Activated CD4-positive, alpha-beta memory T cell treated with anti-CD3 and anti-CD28 coated beads for 36 hours (primary cell): ENCODE measurements around the gene FHIT. TPM values are rescaled to one million over a fixed set of nuclear protein-coding genes. Genes with fewer than 3 reads are reported as not detected.
"Not testable (repeated sequence)": the region's sequence is repeated elsewhere in the genome, so short reads cannot be mapped to it uniquely, and the experiment has no call there.

Experiments used
- CTCF ChIA-PET: fragments of 350-600 bp; sonication (Branson Sonifier 250); formaldehyde crosslinking; loops from one replicate; lab custom pipeline; 2021; ENCODE audit warnings: antibody characterized with exemption, inconsistent platforms; lab: Charles Lee
- POLR2A ChIA-PET: fragments of 350-600 bp; sonication (Branson Sonifier 250); formaldehyde crosslinking; loops from one replicate; lab custom pipeline; 2021; ENCODE audit warnings: antibody characterized with exemption; lab: Charles Lee
- DNase-seq: peaks from one replicate; pipeline ENCODE4 v3.0.0-alpha.2; 2020
- H3K27ac Mint-ChIP-seq: one replicate; pipeline ENCODE4 v1.8.0; 2021; ENCODE audit warnings: mixed read lengths
- H3K27me3 Mint-ChIP-seq: one replicate; pipeline ENCODE4 v1.8.0; 2021; ENCODE audit warnings: mixed read lengths
- H3K36me3 Mint-ChIP-seq: one replicate; pipeline ENCODE4 v1.8.0; 2021; ENCODE audit warnings: mixed read lengths
- H3K4me1 Mint-ChIP-seq: one replicate; pipeline ENCODE4 v1.8.0; 2021; ENCODE audit warnings: low read depth, mixed read lengths
- H3K4me3 Mint-ChIP-seq: one replicate; pipeline ENCODE4 v1.8.0; 2021; ENCODE audit warnings: mild to moderate bottlenecking, mixed read lengths
- H3K9me3 Mint-ChIP-seq: one replicate; pipeline ENCODE4 v1.8.0; 2021; ENCODE audit warnings: mixed read lengths
- intact Hi-C: fragments of 100-400 bp; cut with micrococcal nuclease; formaldehyde crosslinking; loops from one replicate; pipeline ENCODE4 v1.15.1; 2023
- total RNA-seq, 2 experiments: library from RNA; stranded (reverse); gene quantifications; one replicate each; pipeline ENCODE4 v1.2.3, GENCODE V29; 2021

The FHIT gene
- total RNA-seq, 2 experiments from 2014 or later = 7.2 to 8.7 TPM

DNA sequence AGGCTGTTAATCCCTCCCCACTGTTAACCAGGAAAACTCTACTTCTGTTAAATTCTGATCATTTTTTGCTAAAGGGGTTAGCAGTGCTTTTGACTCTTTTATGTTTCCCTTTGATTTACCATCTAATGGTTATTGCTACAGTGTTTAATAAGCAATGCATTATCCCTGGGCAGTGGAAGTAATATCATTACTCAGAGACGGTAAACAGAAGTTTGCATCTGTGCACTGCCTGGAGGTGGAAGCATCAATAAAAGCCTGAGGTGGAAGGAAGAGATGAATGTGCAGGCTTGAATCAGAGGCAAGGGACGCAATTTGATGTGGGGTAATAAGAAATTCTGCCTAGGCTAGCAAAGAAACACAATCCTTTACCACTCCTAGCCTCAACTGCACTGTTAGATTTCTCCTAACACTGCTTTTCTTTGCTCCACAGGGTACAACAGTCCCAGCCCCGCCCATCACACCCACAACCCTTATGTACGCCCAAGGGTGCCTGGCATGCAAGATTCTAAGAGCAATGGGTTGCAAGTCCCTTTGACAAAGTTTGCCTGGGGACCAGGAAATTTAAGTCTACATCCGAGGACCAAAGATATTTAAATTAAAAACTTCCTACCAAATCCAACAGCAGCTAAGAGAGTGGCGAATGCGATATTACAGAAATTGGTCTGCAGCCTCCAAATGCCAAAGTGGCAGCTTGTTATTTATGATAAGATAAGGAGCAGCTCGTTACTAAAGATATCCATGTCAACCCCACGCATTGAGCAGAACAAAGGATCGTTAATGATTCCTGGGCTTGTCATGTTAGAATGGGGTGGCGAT lies 261.4 kb downstream of the FHIT start:
- intact Hi-C loops = no loop called here
- H3K36me3 Mint-ChIP-seq = no peaks in the 10 kb centered on the region
- H3K27me3 Mint-ChIP-seq = no peaks in the 10 kb centered on the region
- CTCF ChIA-PET = no interaction called here
- H3K4me3 Mint-ChIP-seq = no peak overlapping the region
- DNase-seq = no peak
- H3K9me3 Mint-ChIP-seq = peaks cover 11% of the 10 kb centered on the region
- POLR2A ChIA-PET = no interaction called here
- H3K4me1 Mint-ChIP-seq = no peaks in the 10 kb centered on the region
- no peak overlapping the region for H3K27ac Mint-ChIP-seq

DNA sequence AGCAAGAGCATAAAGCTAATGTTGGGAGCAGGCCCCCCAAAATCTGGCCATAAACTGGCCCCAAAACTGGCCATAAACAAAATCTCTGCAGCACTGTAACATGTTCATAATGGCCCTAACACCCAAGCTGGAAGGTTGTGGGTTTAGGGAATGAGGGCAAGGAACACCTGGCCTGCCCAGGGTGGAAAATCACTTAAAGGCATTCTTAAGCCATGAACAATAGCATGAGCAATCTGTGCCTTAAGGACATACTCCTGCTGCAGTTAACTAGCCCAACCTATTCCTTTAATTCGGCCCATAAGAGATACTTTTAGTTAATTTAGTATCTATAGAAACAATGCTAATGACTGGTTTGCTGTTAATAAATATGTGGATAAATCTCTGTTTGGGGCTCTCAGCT lies 264.1 kb downstream of the FHIT start:
- CTCF ChIA-PET, intact Hi-C loops, H3K4me1 Mint-ChIP-seq, DNase-seq, H3K27ac Mint-ChIP-seq, H3K4me3 Mint-ChIP-seq, H3K27me3 Mint-ChIP-seq, POLR2A ChIA-PET, H3K36me3 Mint-ChIP-seq: not testable (repeated sequence)
- peaks cover 11% of the 10 kb centered on the region for H3K9me3 Mint-ChIP-seq

DNA sequence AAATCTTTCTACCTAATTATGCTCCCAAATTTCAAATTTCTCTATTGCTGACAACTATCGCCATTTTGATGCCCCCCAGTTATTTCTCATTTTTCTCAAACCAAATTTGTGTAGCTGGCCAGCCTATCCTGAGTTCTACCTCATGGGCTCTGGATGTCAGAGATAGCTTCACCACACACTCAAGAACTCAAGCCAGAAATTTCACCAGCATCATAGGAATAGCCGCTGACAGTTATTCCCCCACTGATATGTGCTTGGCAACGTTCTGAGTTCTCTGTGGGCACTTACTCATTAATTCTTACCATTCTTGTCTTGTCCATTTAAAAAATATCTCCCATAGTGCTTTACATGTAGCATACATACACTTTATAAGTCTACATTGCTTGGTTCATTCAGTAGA lies 264.7 kb downstream of the FHIT start:
- Mint-ChIP-seq H3K36me3 (peaks cover 2% of the 10 kb centered on the region), H3K27ac (no peak overlapping the region), H3K4me3 (no peak overlapping the region), H3K4me1 (no peaks in the 10 kb centered on the region), H3K9me3 (peaks cover 11% of the 10 kb centered on the region), H3K27me3 (no peaks in the 10 kb centered on the region)
- CTCF ChIA-PET = no interaction called here
- intact Hi-C loops = no loop called here
- no peak for DNase-seq
- POLR2A ChIA-PET = no interaction called here

DNA sequence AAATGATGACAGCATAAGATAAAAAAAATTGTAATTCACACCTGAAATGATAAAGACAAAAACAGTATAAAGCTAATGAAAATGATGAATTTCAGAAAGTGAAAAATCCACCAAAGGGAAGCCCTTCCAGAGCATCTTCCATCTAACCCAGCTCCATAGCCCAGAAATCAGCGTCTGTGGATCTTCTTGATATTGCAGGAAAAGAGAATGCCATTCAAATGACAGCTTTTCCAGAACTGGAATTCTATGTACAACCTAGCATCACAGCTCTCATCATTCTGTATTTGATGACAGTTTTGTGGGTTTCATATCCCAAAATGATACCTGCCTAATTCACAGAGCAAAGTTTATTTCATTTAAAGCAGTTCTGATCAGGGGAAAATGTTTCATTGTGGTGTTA lies 267.3 kb downstream of the FHIT start:
- Mint-ChIP-seq H3K4me1 (no peaks in the 10 kb centered on the region), H3K27ac (no peak overlapping the region), H3K27me3 (no peaks in the 10 kb centered on the region), H3K36me3 (peaks cover 2% of the 10 kb centered on the region), H3K4me3 (no peak overlapping the region), H3K9me3 (peaks cover 11% of the 10 kb centered on the region)
- ChIA-PET CTCF (no interaction called here), POLR2A (no interaction called here)
- DNase-seq = no peak
- intact Hi-C loops = no loop called here

DNA sequence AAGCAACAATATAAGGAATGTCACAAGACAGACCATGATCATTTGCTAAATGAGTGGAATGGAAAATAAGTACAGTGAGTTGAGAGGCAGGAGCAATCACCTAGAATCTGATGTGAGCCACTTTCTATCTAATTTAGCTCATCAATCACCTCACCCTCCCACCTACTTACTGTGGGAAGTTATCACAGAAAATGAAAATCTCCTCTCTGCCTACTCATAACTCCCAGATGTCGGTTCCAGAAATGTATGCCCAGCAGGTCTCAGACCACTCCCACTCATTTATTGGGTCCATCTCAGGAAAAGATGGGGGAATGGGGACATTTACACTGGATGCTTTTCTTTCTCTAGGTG lies 270.9 kb downstream of the FHIT start:
- Mint-ChIP-seq H3K27ac (no peak overlapping the region), H3K4me3 (no peak overlapping the region), H3K9me3 (no peaks in the 10 kb centered on the region), H3K27me3 (peaks cover 1% of the 10 kb centered on the region), H3K4me1 (no peaks in the 10 kb centered on the region), H3K36me3 (peaks cover 2% of the 10 kb centered on the region)
- ChIA-PET POLR2A (no interaction called here), CTCF (no interaction called here)
- no peak for DNase-seq
- intact Hi-C loops = no loop called here

DNA sequence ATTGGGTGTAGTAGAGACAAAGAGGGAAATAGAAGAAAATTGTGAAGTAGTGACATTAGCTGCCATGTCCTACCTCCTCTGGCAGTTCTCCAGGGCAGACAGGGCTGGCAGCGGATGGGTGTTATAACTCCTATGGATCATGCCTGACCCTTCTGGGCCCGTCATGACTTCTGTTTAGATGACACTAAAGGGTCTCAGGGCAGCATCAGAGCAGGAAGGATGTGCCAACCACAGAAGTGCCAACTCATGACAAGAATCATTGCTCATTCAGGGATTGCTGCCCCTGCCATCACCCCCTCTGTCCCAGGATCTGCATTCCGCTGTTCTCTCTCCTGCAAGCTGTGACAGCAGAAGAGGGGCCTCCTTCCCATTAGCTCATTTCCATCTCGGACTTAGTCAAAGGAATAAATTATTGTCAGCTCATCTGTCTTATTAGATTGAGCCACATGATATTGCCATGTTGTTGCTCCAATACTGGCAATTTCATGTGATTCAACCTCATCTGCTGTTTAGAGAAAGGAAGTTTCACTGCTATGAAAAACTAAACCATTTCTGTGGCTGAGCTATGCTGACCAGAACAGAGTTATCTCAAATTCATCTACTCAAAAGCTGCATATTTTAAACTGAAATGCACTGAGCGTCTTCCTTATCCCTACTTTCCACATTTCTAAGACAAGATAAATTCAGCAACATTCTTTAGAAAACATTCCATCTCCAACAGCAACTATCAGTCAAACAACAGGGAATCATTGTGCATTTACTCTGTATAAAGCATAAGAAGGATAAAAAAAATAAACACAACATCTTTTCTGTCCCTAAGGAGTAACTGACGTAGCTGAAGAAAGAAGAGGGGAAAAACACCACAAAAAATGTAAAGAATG lies 271.6 kb downstream of the FHIT start:
- no peaks in the 10 kb centered on the region for H3K4me1 Mint-ChIP-seq
- peaks cover 1% of the 10 kb centered on the region for H3K27me3 Mint-ChIP-seq
- intact Hi-C loops = no loop called here
- H3K9me3 Mint-ChIP-seq = peaks cover 2% of the 10 kb centered on the region
- ChIA-PET CTCF (no interaction called here), POLR2A (no interaction called here)
- DNase-seq = no peak
- H3K27ac Mint-ChIP-seq = no peak overlapping the region
- H3K36me3 Mint-ChIP-seq = peaks cover 2% of the 10 kb centered on the region
- no peak overlapping the region for H3K4me3 Mint-ChIP-seq

DNA sequence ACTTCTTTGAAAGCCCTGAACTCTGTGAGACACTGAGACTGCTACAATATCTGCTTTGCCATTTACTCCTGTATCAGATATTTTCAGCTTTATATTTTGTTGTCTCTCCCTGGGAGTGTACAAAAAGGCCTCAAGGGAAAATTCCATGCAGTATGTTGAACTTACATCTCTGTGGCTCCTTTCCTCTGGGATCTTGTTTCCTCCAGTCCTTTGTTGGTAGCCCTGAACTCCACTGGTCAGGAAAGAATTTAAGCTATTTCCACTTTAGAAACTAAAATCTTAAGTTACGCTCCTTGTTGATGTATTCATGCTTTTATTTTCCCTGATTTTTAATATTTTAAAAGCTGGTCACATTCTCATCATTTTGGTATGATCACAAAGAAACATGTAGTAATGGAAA lies 277.9 kb downstream of the FHIT start:
- Mint-ChIP-seq H3K9me3 (peaks cover 26% of the 10 kb centered on the region), H3K27me3 (peaks cover 1% of the 10 kb centered on the region), H3K4me3 (no peak overlapping the region), H3K4me1 (no peaks in the 10 kb centered on the region), H3K36me3 (peaks cover 2% of the 10 kb centered on the region), H3K27ac (no peak overlapping the region)
- ChIA-PET CTCF (no interaction called here), POLR2A (no interaction called here)
- no peak for DNase-seq
- intact Hi-C loops = no loop called here

DNA sequence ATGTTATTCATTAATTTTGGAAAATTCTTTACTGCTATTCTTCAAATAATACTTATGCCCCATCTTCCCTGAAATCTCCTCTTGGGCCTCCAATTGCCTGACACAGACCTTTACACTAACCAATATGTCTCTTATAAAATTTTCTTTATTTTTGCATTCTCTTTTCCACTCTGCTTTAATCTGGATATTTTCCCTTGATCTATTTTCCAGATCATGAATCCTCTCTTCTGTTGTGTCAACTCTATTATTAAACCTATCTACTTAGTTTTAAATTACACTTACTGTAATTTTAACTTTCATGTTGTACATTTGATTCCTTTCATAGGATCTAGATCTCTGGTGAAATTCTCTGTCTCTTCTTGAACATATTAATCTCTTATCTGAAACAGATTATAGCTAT lies 278.7 kb downstream of the FHIT start:
- Mint-ChIP-seq H3K4me1 (no peaks in the 10 kb centered on the region), H3K36me3 (peaks cover 2% of the 10 kb centered on the region), H3K9me3 (peaks cover 26% of the 10 kb centered on the region), H3K27me3 (peaks cover 1% of the 10 kb centered on the region), H3K4me3 (no peak overlapping the region), H3K27ac (no peak overlapping the region)
- intact Hi-C loops = no loop called here
- CTCF ChIA-PET = no interaction called here
- no peak for DNase-seq
- POLR2A ChIA-PET = no interaction called here

DNA sequence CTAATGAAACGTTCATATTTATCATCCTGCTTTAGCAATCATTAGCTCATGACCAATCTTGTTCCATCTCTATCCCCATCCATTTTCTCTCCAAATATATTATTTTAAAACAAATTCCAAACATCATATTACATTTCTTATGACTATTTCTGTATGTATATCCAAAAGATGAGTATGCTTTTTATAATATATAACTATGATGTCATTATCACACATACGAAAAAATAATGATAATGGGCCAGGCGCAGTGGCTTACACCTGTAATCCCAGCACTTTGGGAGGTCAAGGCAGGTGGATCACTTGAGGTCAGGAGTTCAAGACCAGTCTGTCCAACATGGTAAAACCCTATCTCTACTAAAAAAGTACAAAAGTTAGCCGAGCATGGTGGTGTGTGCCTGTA lies 280.4 kb downstream of the FHIT start:
- Mint-ChIP-seq H3K27me3 (no peaks in the 10 kb centered on the region), H3K27ac (no peak overlapping the region), H3K9me3 (peaks cover 36% of the 10 kb centered on the region), H3K4me1 (no peaks in the 10 kb centered on the region), H3K4me3 (no peak overlapping the region), H3K36me3 (peaks cover 2% of the 10 kb centered on the region)
- ChIA-PET CTCF (no interaction called here), POLR2A (no interaction called here)
- no peak for DNase-seq
- intact Hi-C loops = no loop called here

DNA sequence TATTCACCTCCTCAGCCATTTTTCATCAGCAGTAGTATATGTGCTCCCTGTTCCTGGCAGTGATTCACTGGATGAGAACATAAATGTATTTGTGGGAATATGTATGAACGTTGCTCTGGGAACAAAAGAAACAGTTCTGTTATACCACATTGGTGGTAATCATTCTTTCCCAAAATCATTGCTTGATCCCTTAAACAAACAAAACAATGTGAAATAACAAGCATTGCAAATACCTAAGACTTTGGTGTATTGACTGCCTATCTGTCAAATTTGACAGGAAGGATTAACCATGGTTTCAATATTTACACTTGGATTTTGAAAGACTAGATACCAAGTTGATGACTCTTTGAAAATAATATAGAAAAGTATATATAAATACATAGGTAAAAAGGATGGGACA lies 284.1 kb downstream of the FHIT start:
- CTCF ChIA-PET = no interaction called here
- intact Hi-C loops = no loop called here
- DNase-seq = no peak
- H3K4me1 Mint-ChIP-seq = no peaks in the 10 kb centered on the region
- no peak overlapping the region for H3K27ac Mint-ChIP-seq
- no peak overlapping the region for H3K4me3 Mint-ChIP-seq
- H3K9me3 Mint-ChIP-seq = peaks cover 46% of the 10 kb centered on the region
- H3K27me3 Mint-ChIP-seq = no peaks in the 10 kb centered on the region
- peaks cover 4% of the 10 kb centered on the region for H3K36me3 Mint-ChIP-seq
- POLR2A ChIA-PET = no interaction called here

DNA sequence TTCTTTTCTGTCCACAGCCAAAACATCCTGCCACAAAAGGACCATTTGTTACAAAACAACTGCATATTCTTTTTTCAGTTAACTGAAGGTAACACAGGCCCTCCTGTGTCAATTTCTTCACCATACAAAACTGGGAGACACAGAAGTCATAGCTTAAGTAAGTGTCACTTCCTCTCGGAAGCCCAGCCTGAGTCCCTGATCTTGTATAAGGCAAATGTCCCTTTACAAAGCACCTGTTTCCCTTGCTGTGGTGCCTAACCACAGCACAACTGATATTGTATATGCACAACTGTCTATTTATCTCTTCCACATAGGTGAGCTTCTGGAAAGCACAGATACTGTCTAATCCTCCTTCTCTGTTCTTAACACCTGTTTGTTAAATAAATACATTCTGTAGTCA lies 293.7 kb downstream of the FHIT start:
- POLR2A ChIA-PET = no interaction called here
- CTCF ChIA-PET = no interaction called here
- H3K27ac Mint-ChIP-seq = no peak overlapping the region
- peaks cover 3% of the 10 kb centered on the region for H3K36me3 Mint-ChIP-seq
- no peak for DNase-seq
- H3K27me3 Mint-ChIP-seq = no peaks in the 10 kb centered on the region
- intact Hi-C loops = no loop called here
- H3K9me3 Mint-ChIP-seq = peaks cover 42% of the 10 kb centered on the region
- no peak overlapping the region for H3K4me3 Mint-ChIP-seq
- H3K4me1 Mint-ChIP-seq = no peaks in the 10 kb centered on the region

DNA sequence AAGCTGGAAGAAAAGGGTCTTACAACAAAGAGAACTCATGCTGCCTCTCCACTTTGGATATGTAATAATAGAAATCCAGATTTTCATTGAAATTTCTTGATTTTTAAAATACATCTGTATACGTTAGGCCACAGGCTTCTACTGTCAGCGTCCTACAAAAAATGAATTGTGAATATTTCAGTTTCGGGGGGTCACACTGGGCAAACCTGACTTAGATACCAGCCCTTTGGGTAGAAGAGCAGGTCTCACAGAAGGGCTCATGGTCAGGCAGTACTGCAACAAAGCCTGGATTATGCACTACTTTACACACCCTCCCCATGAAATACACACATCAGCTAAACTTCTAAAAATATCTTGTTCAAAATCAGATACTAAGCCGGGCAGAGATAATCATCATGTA lies 294.5 kb downstream of the FHIT start:
- Mint-ChIP-seq H3K27ac (no peak overlapping the region), H3K9me3 (peaks cover 35% of the 10 kb centered on the region), H3K27me3 (no peaks in the 10 kb centered on the region), H3K4me3 (no peak overlapping the region), H3K36me3 (peaks cover 3% of the 10 kb centered on the region), H3K4me1 (no peaks in the 10 kb centered on the region)
- POLR2A ChIA-PET = no interaction called here
- DNase-seq = no peak
- CTCF ChIA-PET = no interaction called here
- intact Hi-C loops = no loop called here

DNA sequence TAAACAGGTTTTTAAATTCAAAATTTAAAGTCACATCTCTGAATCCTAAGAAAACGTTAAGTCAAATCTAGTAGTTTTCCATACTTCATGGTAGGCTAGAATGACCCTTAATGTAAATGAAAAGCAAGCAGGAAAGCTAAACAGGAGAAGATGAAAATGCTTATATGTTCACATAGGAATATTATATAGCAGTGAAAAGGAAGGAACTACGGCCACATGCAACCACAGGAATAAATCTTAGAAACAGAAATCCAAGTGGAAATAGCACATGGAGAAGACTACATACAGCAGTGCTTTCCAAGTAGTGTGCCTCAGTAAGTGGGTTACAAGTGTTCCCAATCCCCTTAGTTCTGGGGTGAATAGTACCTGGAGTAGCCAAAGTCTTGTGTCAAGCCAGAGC lies 296.2 kb downstream of the FHIT start:
- Mint-ChIP-seq H3K4me3 (no peak overlapping the region), H3K4me1 (no peaks in the 10 kb centered on the region), H3K9me3 (peaks cover 25% of the 10 kb centered on the region), H3K27me3 (no peaks in the 10 kb centered on the region), H3K27ac (no peak overlapping the region), H3K36me3 (peaks cover 3% of the 10 kb centered on the region)
- ChIA-PET CTCF (no interaction called here), POLR2A (no interaction called here)
- DNase-seq = no peak
- intact Hi-C loops = no loop called here
